RPMI8226 (cell line): ENCODE data around the gene MYCBP.
"Not testable (repeated sequence)": the region's sequence is repeated elsewhere in the genome, so short reads cannot be mapped to it uniquely, and the experiment has no call there.

ENCODE experiments used
- DNase-seq: peaks from one replicate; pipeline ENCODE4 v3.0.0-alpha.2; 2015

The MYCBP gene

GRCh38 chr1:38865112-38865715 is 7.9 kb downstream of the MYCBP start:
- no peak for DNase-seq

- no peak for DNase-seq
Observed at GRCh38 chr1:38860454-38860795, 12.7 kb downstream of the MYCBP start.

- peak; percentile 99 for DNase-seq
Observed at GRCh38 chr1:38859561-38860453, 13.3 kb downstream of the MYCBP start, which contains the start of gene RRAGC. RRAGC (minus strand) TSS chr1:38859772; CDS start chr1:38859646, 126 bp downstream.

GRCh38 chr1:38858833-38859560 is 14.2 kb downstream of the MYCBP start:
- DNase-seq: peak; percentile 77

GRCh38 chr1:38852780-38853179 is 20.4 kb downstream of the MYCBP start:
- DNase-seq: no peak

- no peak for DNase-seq
Observed at GRCh38 chr1:38848071-38848470, 25.1 kb downstream of the MYCBP start.

- DNase-seq: no peak
Observed at GRCh38 chr1:38846210-38846609, 26.9 kb downstream of the MYCBP start.

- DNase-seq: not testable (repeated sequence)
Observed at GRCh38 chr1:38845088-38845487, 28.1 kb downstream of the MYCBP start.

- DNase-seq: no peak
Observed at GRCh38 chr1:38840281-38840680, 32.9 kb downstream of the MYCBP start.

GRCh38 chr1:38839363-38839762 is 33.8 kb downstream of the MYCBP start:
- no peak for DNase-seq

GRCh38 chr1:38836316-38836715 is 36.8 kb downstream of the MYCBP start:
- not testable (repeated sequence) for DNase-seq

GRCh38 chr1:38834937-38835827 is 38.0 kb downstream of the MYCBP start:
- DNase-seq: peak; percentile 87

- no peak for DNase-seq
Observed at GRCh38 chr1:38834221-38834782, 38.8 kb downstream of the MYCBP start.

- no peak for DNase-seq
Observed at GRCh38 chr1:38833146-38833545, 40.0 kb downstream of the MYCBP start.

GRCh38 chr1:38832370-38832734 is 40.8 kb downstream of the MYCBP start:
- no peak for DNase-seq

- no peak for DNase-seq
Observed at GRCh38 chr1:38831731-38832369, 41.3 kb downstream of the MYCBP start.

GRCh38 chr1:38829368-38829767 is 43.8 kb downstream of the MYCBP start:
- DNase-seq: no peak

GRCh38 chr1:38827318-38827717 is 45.8 kb downstream of the MYCBP start:
- no peak for DNase-seq

- DNase-seq: no peak
Observed at GRCh38 chr1:38826886-38827285, 46.3 kb downstream of the MYCBP start.

- DNase-seq: no peak
Observed at GRCh38 chr1:38826262-38826661, 46.9 kb downstream of the MYCBP start.

- DNase-seq: no peak
Observed at GRCh38 chr1:38820860-38821259, 52.3 kb downstream of the MYCBP start.

GRCh38 chr1:38819516-38819915 is 53.6 kb downstream of the MYCBP start:
- DNase-seq: no peak
